ENCODE results near the gene MAPKAP1. TPM values are rescaled to one million over a fixed set of nuclear protein-coding genes. Genes with fewer than 3 reads are reported as not detected.

The MAPKAP1 gene
- polyA plus RNA-seq, 1 donor from 2014 or later = 57.5 TPM

GRCh38 chr9:125507226-125507625 is 199.8 kb downstream of the MAPKAP1 start:
- Histone ChIP-seq H3K27ac (ENCODE audit: low read length) (no peak overlapping the region), H3F3A (ENCODE audit: insufficient read depth, low read length, poor library complexity, severe bottlenecking) (no peaks in the 10 kb centered on the region), H3K9ac (ENCODE audit: low read length) (no peak overlapping the region), H3K79me2 (replicated peaks; ENCODE audit: insufficient read depth, low read length) (no peaks in the 10 kb centered on the region), H4K20me1 (ENCODE audit: insufficient read depth) (no peaks in the 10 kb centered on the region), H3K36me3 (ENCODE audit: insufficient read depth, low read length) (no peaks in the 10 kb centered on the region), H3K9me3 (ENCODE audit: low read length) (no peaks in the 10 kb centered on the region), H3K27me3 (ENCODE audit: insufficient read depth, low read depth, low read length) (no peaks in the 10 kb centered on the region), H3K4me2 (ENCODE audit: low read length) (peak overlapping the region; percentile 1), H2AFZ (ENCODE audit: low read depth, low read length) (no peak overlapping the region), H3K4me3 (ENCODE audit: low read length) (peak overlapping the region; percentile 13), H3K9me2 (ENCODE audit: insufficient read depth, low read length) (no peaks in the 10 kb centered on the region)
- TF ChIP-seq EP300 (conservative IDR thresholded peaks at IDR 0.05; ENCODE audit: poor library complexity, severe bottlenecking) (peak; percentile 56), RAD21 (conservative IDR thresholded peaks at IDR 0.05) (no peak), TAF1 (IDR thresholded peaks at IDR 0.05; ENCODE audit: low read depth) (no peak), EZH2 (IDR thresholded peaks at IDR 0.05; ENCODE audit: borderline replicate concordance, insufficient read depth, low read length, poor library complexity, severe bottlenecking) (no peak), MXI1 (conservative IDR thresholded peaks at IDR 0.05; ENCODE audit: poor library complexity, severe bottlenecking) (no peak), POLR2AphosphoS5 (IDR thresholded peaks at IDR 0.05) (peak; percentile 50), CTCF (IDR thresholded peaks at IDR 0.05; ENCODE audit: poor library complexity, severe bottlenecking) (no peak), SMC3 (conservative IDR thresholded peaks at IDR 0.05; ENCODE audit: poor library complexity) (no peak)
- TF ChIP-seq, protein P1, sequence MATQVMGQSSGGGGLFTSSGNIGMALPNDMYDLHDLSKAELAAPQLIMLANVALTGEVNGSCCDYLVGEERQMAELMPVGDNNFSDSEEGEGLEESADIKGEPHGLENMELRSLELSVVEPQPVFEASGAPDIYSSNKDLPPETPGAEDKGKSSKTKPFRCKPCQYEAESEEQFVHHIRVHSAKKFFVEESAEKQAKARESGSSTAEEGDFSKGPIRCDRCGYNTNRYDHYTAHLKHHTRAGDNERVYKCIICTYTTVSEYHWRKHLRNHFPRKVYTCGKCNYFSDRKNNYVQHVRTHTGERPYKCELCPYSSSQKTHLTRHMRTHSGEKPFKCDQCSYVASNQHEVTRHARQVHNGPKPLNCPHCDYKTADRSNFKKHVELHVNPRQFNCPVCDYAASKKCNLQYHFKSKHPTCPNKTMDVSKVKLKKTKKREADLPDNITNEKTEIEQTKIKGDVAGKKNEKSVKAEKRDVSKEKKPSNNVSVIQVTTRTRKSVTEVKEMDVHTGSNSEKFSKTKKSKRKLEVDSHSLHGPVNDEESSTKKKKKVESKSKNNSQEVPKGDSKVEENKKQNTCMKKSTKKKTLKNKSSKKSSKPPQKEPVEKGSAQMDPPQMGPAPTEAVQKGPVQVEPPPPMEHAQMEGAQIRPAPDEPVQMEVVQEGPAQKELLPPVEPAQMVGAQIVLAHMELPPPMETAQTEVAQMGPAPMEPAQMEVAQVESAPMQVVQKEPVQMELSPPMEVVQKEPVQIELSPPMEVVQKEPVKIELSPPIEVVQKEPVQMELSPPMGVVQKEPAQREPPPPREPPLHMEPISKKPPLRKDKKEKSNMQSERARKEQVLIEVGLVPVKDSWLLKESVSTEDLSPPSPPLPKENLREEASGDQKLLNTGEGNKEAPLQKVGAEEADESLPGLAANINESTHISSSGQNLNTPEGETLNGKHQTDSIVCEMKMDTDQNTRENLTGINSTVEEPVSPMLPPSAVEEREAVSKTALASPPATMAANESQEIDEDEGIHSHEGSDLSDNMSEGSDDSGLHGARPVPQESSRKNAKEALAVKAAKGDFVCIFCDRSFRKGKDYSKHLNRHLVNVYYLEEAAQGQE (IDR thresholded peaks at IDR 0.05; ENCODE audit: borderline replicate concordance) = no peak

DNA sequence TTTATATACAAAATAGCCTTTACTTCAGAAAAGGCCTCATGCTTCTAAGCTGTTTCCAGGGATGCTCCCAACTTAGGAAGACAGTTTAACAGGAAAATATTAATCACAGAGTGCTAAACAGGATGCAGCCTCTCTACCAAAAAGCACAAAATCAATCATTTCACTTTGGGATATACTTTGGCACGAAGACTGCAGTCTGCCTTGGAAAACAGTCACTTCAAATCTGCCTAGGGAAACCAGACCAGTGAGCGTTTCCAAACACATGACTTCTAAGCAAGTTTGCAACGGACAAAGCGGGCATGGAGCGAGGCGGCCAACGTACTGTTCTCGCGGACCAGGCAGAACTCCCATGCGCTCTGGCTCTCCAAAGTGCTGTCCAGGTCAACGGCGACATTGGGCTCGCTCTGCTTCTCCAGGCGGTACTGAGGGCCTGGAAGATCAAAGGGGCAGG is 201.0 kb downstream of the MAPKAP1 start:
- no peaks in the 10 kb centered on the region for H3K79me2 ChIP-seq (replicated peaks; ENCODE audit: insufficient read depth, low read length)
- H3K4me3 ChIP-seq (ENCODE audit: low read length) = no peak overlapping the region
- no peak overlapping the region for H3K9ac ChIP-seq (ENCODE audit: low read length)
- H3K27ac ChIP-seq (ENCODE audit: low read length) = no peak overlapping the region
- H4K20me1 ChIP-seq (ENCODE audit: insufficient read depth) = no peaks in the 10 kb centered on the region
- H3K4me2 ChIP-seq (ENCODE audit: low read length) = no peak overlapping the region
- no peaks in the 10 kb centered on the region for H3K27me3 ChIP-seq (ENCODE audit: insufficient read depth, low read depth, low read length)
- no peaks in the 10 kb centered on the region for H3K36me3 ChIP-seq (ENCODE audit: insufficient read depth, low read length)
- no peaks in the 10 kb centered on the region for H3K9me3 ChIP-seq (ENCODE audit: low read length)
- no peaks in the 10 kb centered on the region for H3K9me2 ChIP-seq (ENCODE audit: insufficient read depth, low read length)
- no peaks in the 10 kb centered on the region for H3F3A ChIP-seq (ENCODE audit: insufficient read depth, low read length, poor library complexity, severe bottlenecking)
- no peak overlapping the region for H2AFZ ChIP-seq (ENCODE audit: low read depth, low read length)
- no peak for TF ChIP-seq RAD21 (conservative IDR thresholded peaks at IDR 0.05)
- TF ChIP-seq POLR2AphosphoS5 (IDR thresholded peaks at IDR 0.05) = no peak
- no peak for TF ChIP-seq SMC3 (conservative IDR thresholded peaks at IDR 0.05; ENCODE audit: poor library complexity)
- no peak for TF ChIP-seq CTCF (IDR thresholded peaks at IDR 0.05; ENCODE audit: poor library complexity, severe bottlenecking)
- no peak for TF ChIP-seq EZH2 (IDR thresholded peaks at IDR 0.05; ENCODE audit: borderline replicate concordance, insufficient read depth, low read length, poor library complexity, severe bottlenecking)
- TF ChIP-seq TAF1 (IDR thresholded peaks at IDR 0.05; ENCODE audit: low read depth) = no peak
- no peak for TF ChIP-seq MXI1 (conservative IDR thresholded peaks at IDR 0.05; ENCODE audit: poor library complexity, severe bottlenecking)
- no peak for TF ChIP-seq EP300 (conservative IDR thresholded peaks at IDR 0.05; ENCODE audit: poor library complexity, severe bottlenecking)
